Liver (tissue), 3 donors: ENCODE data around the gene LHX8.

Experiments
- CTCF ChIP-seq: fragments of 150-350 bp; IDR thresholded peaks from 2 replicates; pipeline ENCODE4 v1.5.1; 2017; ENCODE audit warnings: improper control_type of control experiment, low read depth, low read length; ENCODE audit not compliant: missing input control
- JUND ChIP-seq, 2 donors: IDR thresholded peaks; 2 replicates each; pipeline ENCODE4 v1.6.1; 2016; ENCODE audit warnings: antibody characterized with exemption in 2 of 2
- RXRA ChIP-seq, 2 donors: IDR thresholded peaks; 2 replicates each; pipeline ENCODE4 v1.6.1; 2017 to 2018; ENCODE audit warnings: antibody characterized with exemption in 2 of 2, mild to moderate bottlenecking in 1 of 2
- TF ChIP-seq, protein P1 (sequence below): IDR thresholded peaks from 2 replicates; pipeline ENCODE4 v1.6.1; 2016; ENCODE audit warnings: antibody characterized with exemption, mild to moderate bottlenecking
- donor health status: healthy.
- donor health status: healthy.

DNA sequence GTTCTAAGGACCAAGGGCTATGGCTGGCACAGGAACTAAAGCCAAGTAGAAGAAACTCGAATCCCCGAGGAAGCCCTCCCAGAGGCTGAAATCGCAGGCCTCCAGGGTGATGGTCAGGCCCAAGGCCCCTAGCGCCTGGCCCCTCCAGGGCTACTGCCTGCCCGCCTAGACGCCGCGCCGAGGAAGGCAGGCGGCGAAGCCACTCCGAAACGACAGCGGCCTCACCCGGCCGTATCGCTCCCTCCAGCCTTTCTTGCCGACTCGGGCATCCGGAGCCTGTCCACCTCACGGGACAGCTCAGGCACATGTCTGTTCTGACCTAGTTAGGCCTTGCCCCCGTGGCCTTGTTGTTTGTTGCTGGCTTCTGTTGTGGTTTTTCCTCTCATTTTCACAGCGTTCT, 9.7 kb upstream of the LHX8 start:
- TF ChIP-seq CTCF (no peak), RXRA (IDR thresholded peaks at IDR 0.05) (no peak), JUND (IDR thresholded peaks at IDR 0.05) (no peak)
- TF ChIP-seq, protein P1, sequence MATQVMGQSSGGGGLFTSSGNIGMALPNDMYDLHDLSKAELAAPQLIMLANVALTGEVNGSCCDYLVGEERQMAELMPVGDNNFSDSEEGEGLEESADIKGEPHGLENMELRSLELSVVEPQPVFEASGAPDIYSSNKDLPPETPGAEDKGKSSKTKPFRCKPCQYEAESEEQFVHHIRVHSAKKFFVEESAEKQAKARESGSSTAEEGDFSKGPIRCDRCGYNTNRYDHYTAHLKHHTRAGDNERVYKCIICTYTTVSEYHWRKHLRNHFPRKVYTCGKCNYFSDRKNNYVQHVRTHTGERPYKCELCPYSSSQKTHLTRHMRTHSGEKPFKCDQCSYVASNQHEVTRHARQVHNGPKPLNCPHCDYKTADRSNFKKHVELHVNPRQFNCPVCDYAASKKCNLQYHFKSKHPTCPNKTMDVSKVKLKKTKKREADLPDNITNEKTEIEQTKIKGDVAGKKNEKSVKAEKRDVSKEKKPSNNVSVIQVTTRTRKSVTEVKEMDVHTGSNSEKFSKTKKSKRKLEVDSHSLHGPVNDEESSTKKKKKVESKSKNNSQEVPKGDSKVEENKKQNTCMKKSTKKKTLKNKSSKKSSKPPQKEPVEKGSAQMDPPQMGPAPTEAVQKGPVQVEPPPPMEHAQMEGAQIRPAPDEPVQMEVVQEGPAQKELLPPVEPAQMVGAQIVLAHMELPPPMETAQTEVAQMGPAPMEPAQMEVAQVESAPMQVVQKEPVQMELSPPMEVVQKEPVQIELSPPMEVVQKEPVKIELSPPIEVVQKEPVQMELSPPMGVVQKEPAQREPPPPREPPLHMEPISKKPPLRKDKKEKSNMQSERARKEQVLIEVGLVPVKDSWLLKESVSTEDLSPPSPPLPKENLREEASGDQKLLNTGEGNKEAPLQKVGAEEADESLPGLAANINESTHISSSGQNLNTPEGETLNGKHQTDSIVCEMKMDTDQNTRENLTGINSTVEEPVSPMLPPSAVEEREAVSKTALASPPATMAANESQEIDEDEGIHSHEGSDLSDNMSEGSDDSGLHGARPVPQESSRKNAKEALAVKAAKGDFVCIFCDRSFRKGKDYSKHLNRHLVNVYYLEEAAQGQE, result no peak
